Mesodermal cell (in vitro differentiated cells): ENCODE measurements around the gene CHAC1. TPM values are rescaled to one million over a fixed set of nuclear protein-coding genes. Genes with fewer than 3 reads are reported as not detected.

Experiments used
- H3K27ac ChIP-seq: 2 replicates; pipeline ENCODE4 v1.7.0; 2013; ENCODE audit warnings: mild to moderate bottlenecking, low read depth, low read length, moderate library complexity; ENCODE audit not compliant: severe bottlenecking
- H3K36me3 ChIP-seq: 2 replicates; pipeline ENCODE4 v1.7.1; 2013; ENCODE audit warnings: mild to moderate bottlenecking, low read length, moderate library complexity; ENCODE audit not compliant: control insufficient read depth, insufficient read depth
- H3K4me1 ChIP-seq: one replicate; pipeline ENCODE4 v1.7.1; 2013; ENCODE audit warnings: mild to moderate bottlenecking, low read length; ENCODE audit not compliant: insufficient read depth, control insufficient read depth, poor library complexity, severe bottlenecking
- H3K4me3 ChIP-seq: 2 replicates; pipeline ENCODE4 v1.7.0; 2013; ENCODE audit warnings: low read length, control low read depth, mild to moderate bottlenecking; ENCODE audit not compliant: insufficient read depth, poor library complexity, severe bottlenecking; ENCODE audit errors: extremely low read depth
- H3K9me3 ChIP-seq: 2 replicates; pipeline ENCODE4 v1.7.1; 2013; ENCODE audit warnings: mild to moderate bottlenecking, low read length, moderate library complexity; ENCODE audit not compliant: control insufficient read depth
- WGBS, 2 experiments: methylation state at CpG; one replicate each; pipeline ENCODE4 v1.1.5; 2013; ENCODE audit warnings: missing lambda C conversion rate in 2 of 2; ENCODE audit not compliant: insufficient coverage in 2 of 2; 5-methylcytosine and 5-hydroxymethylcytosine counted together
- polyA plus RNA-seq, 2 experiments: library from polyadenylated mRNA; stranded (reverse); fragments of 50-300 nt; gene quantifications; one replicate each; pipeline ENCODE4 v1.2.3, GENCODE V29; 2013

The CHAC1 gene, protein sequence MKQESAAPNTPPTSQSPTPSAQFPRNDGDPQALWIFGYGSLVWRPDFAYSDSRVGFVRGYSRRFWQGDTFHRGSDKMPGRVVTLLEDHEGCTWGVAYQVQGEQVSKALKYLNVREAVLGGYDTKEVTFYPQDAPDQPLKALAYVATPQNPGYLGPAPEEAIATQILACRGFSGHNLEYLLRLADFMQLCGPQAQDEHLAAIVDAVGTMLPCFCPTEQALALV
- polyA plus RNA-seq (2013, experiment 1 of 2) = 18.9 TPM
- polyA plus RNA-seq (2013, experiment 2 of 2) = 18.7 TPM

DNA sequence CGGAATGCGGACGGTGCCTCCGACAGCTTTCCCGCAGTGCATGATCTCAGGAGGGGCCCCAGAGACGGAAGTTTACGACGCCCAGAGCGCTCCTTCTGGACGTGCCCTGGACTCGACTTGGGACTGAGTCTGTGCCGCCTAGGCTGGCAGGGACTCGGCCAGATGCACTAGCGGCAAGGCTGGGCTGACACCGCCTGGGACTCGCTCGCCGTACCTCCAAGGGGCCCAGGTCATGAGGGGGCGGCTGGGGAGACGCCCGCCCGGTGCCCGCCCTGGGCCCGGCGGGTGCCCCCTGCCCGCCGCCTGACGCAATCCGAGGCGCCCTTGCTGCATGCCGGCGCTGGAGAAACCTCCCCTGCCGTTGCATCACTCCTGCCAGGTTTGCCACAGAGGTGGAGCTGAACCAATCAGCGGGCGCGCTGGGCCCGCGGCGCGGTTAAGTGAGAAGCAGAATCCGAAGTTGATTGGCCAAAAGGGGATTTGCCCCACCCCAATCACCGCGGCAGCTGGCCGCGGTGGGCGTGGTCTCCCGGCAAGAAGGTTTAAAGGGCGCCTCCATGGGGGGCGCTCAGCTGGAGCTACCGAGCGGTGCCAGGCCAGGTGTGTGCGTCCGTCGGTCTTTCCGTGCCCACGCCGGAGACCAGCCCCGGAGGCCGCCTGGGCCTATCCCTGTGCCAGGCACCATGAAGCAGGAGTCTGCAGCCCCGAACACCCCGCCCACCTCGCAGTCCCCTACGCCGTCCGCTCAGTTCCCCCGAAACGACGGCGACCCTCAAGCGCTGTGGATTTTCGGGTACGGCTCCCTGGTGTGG, at the start of gene CHAC1:
Gene CHAC1 (plus strand): TSS at position 571 of the 812 bp plus-strand sequence. CDS start 113 bp downstream, at position 684.
- Histone ChIP-seq H3K4me3 (peak within 1 kb of the TSS; percentile 75), H3K9me3 (no peaks in the 10 kb centered on the region), H3K27ac (peak within 1 kb of the TSS; percentile 97), H3K36me3 (peaks cover 24% of the 10 kb centered on the region), H3K4me1 (no peaks in the 10 kb centered on the region)
- 1% methylated on average over 52 to 55 of the region's 72 CpGs for WGBS, 2 experiments

GRCh38 chr15:40904552-40905201, 48.6 kb upstream of the CHAC1 start:
- Histone ChIP-seq H3K4me1 (peaks cover 17% of the 10 kb centered on the region), H3K27ac (no peak overlapping the region), H3K36me3 (peaks cover 55% of the 10 kb centered on the region), H3K4me3 (no peak overlapping the region), H3K9me3 (no peaks in the 10 kb centered on the region)
- 90 to 94% methylated on average over 6 to 7 of the region's 7 CpGs for WGBS, 2 experiments

DNA sequence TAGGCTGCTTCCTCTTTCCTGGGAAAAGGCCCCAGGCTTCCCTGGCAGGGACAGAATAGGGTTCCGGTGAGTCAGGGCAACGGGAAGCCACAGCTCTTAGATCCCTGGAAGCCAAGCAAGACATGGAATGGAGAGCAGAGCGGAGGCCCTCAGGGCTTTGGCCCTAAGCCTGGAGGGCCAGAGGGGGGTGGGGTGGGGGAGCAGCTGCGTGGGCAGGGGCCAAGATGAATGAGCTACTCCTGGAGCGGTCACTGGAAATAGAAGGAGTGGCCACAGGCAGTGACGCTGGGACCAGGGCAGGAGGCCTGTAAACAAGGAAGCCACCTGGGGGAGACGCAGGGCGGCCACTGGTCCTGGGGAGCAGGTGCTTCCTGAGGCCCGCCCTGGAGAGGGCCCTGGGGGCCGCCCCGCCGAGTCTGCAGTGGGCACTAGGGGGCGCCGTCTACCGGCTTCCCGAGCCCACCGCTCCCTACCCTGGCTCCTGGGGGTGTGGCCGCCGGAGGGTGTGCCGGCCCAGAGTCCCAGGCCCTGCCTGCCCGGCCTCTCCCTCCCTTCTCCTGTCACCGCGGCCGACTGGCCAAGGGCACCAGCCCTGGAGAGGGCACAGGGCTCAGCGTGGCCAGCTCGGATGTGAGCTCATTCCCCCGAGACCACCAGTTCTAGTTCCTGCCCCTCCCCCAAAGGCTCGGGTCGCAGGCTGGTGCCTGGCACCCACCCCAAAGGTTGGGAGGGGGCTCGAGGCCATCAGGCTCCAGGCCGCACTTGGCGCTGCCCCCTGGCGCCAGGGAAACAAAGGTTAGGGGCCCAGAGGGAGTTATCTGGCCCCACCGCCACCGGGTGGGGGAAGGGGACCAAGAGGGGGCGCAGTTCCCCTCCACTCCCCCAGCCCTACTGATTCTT, 46.9 kb upstream of the CHAC1 start:
- WGBS, 2 experiments = 16 to 17% methylated on average over 22 to 27 of the region's 36 CpGs

DNA sequence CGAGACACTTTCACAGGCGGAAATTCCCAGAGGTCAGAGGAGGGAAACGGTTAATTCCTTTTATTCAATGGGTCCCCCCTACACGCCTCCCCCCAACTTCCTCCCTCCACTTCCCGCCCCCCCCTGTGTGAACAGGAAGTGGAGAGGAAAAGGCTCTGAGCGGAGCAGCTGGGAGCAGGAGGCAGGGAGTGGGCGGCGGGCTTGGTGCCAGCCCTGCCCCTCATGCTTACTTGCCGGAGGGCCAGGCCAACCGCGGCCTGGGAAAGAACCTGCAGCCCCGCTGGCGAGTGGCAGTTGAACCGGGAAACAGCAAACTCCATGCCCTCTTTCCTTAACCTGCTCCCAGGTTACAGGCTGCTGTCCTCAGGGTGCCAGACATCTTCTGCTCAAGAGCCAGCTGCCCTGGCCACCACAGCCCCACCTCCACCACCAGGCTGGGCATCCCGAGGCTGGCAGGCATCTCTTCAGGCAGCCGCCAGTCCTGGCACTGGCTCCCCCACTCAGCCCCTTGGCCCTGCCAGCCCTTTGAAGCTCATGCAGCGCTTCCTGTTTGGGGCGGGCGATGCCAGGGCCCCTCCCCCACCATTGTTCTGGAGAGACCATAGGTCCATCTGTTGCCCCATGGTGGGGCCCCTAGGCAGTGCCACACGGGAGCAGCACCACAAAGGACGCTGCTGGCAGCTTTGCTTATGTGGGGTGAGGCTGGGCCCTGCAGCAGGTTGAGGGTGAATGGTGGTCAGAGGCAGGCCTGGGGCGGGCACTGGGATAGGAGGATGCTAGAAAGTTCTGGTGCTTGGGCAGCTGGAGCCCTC, 46.1 kb upstream of the CHAC1 start:
- H3K27ac ChIP-seq = peak overlapping the region; percentile 71
- 76 to 90% methylated on average over 9 to 17 of the region's 22 CpGs for WGBS, 2 experiments

More for the DNA sequence above, 46.9 kb upstream of the CHAC1 start:
- Histone ChIP-seq H3K4me1 (peaks cover 28% of the 10 kb centered on the region), H3K4me3 (peak overlapping the region; percentile 14), H3K9me3 (no peaks in the 10 kb centered on the region), H3K36me3 (peaks cover 39% of the 10 kb centered on the region), H3K27ac (peak overlapping the region; percentile 71)

DNA sequence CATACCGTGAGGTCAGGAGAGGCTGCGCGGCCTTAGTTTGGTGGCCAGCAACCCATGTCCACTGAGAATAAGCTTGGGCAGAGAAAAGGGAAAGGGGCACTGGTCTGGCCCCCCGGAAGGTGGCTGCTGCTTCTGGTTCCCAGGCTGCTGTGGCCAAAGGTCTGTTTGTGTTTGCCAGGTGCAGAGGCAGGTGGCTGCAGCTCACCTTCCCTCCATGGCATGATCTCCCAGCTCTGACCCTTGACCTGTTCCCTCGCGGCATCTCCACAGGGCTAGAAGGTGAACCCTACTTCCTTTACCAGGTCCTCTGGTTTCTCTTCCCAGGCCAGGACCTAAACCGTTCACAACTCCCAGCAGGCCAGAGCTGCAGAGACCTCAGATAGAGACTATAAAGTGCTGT, 45.2 kb upstream of the CHAC1 start:
- Histone ChIP-seq H3K36me3 (peaks cover 25% of the 10 kb centered on the region), H3K9me3 (no peaks in the 10 kb centered on the region), H3K4me1 (peaks cover 35% of the 10 kb centered on the region), H3K4me3 (no peak overlapping the region), H3K27ac (no peak overlapping the region)
- WGBS, 2 experiments = 93 to 97% methylated on average over 4 to 6 of the region's 7 CpGs

More for the DNA sequence above, 46.1 kb upstream of the CHAC1 start:
- Histone ChIP-seq H3K36me3 (peaks cover 33% of the 10 kb centered on the region), H3K4me1 (peaks cover 32% of the 10 kb centered on the region), H3K4me3 (no peak overlapping the region), H3K9me3 (no peaks in the 10 kb centered on the region)

DNA sequence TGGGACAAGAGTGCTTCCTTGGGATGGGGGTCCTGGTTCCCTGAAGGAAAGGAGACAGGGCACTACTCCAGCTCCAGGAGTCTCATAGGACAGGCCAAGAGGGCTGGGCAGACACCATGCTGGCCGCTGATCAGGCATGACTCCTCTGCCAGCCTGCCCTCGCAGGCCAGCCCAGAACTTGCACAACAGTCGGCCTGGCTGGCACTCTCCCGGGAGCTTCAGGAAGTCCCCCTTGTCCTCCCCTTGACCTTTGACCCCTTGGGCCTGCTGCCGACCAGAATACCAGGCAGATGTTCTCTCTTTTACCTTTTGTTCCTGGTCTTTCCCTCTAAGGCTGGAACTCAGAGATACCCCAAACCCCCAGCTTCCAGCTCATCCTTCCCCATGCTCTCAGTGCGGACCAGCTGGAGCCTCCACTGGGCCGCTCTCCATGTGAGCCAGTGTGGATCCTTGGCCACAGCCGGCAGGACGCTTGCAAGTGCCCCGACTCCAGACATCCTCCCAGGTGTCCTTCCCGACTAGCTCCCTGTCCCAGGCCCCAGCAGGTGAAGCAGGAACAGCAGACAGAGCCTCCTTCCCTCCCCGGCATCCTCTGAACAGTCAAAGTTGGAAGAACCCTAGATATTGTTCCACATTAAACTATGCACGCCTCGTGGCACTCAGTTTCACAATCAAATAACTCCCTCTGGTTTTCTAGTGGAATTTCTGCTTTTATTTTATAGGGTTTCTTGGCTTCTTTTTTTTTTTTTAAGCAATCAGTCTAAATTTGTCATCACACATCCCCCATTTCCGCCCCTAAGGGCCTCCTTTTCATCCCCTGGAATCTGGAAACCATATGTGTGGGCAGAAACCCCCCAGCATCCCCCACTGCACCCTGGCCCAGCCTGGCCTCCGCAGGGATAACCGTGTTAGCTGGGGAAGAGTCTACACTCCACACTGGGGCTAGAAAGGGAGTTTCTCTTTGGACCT, 43.3 kb upstream of the CHAC1 start:
- Histone ChIP-seq H3K27ac (no peak overlapping the region), H3K9me3 (no peaks in the 10 kb centered on the region), H3K4me1 (peaks cover 42% of the 10 kb centered on the region), H3K4me3 (no peak overlapping the region), H3K36me3 (peaks cover 11% of the 10 kb centered on the region)
- 85 to 88% methylated on average over 11 to 12 of the region's 17 CpGs for WGBS, 2 experiments

DNA sequence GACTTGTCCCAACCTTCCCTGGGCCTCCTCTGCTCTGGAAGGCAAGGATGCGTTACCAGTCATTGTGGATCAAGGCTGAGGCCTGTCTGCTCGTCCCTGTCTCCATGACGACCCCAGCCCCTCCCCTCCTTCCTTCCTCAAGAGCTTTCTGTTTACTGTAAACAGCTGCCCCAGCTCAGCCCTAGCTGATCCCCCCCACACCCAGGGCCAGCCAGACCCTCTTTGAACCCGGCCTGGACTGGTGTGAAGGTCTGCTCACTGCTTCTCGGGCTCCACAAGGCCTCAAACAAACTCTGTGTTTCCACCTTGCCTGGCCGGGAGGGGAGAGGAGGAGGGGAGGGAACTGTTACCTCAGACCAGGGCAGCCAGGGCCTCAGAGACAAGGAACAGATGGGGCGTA, 42.1 kb upstream of the CHAC1 start:
- 7 to 39% methylated on average over 3 to 5 of the region's 7 CpGs for WGBS, 2 experiments
- H3K9me3 ChIP-seq = no peaks in the 10 kb centered on the region
- peaks cover 44% of the 10 kb centered on the region for H3K4me1 ChIP-seq
- H3K27ac ChIP-seq = peak overlapping the region; percentile 77
- H3K36me3 ChIP-seq = peaks cover 3% of the 10 kb centered on the region
- no peak overlapping the region for H3K4me3 ChIP-seq

GRCh38 chr15:40911693-40912092, 41.6 kb upstream of the CHAC1 start:
- Histone ChIP-seq H3K4me3 (no peak overlapping the region), H3K27ac (peak overlapping the region; percentile 77), H3K36me3 (peaks cover 3% of the 10 kb centered on the region), H3K4me1 (peaks cover 41% of the 10 kb centered on the region), H3K9me3 (no peaks in the 10 kb centered on the region)
- 88 to 100% methylated on average over 2 of the region's 2 CpGs for WGBS, 2 experiments

DNA sequence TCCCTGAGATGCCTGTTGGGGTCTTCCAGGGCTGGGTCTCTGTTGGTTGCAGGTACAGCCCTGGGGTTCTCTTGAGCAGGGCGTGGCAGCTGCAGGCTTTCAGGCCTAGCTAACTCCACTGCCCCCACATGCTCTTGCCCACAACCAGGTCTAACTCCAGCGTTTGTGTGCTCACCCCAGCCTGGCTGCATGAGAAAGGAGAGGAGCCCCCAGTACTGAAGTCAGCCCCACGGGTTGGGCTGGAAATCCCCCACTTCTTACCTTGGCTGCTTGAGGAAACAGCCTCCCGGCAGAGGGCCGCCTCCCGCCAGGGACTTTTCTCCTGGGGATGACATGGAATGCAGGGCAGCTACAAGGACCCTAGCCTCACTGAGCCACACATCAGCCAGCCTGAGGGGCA, 40.8 kb upstream of the CHAC1 start:
- Histone ChIP-seq H3K27ac (no peak overlapping the region), H3K36me3 (no peaks in the 10 kb centered on the region), H3K4me3 (no peak overlapping the region), H3K9me3 (no peaks in the 10 kb centered on the region), H3K4me1 (peaks cover 33% of the 10 kb centered on the region)
- WGBS, 2 experiments = 77 to 100% methylated on average over 2 to 3 of the region's 6 CpGs
